ENCODE results near the gene RELCH. TPM values are rescaled to one million over a fixed set of nuclear protein-coding genes. Genes with fewer than 3 reads are reported as not detected.

The RELCH gene
- polyA plus RNA-seq, 2 of the 4 experiments (the other 2 are of a cell fraction), result 13.5 to 17.5 TPM

- no peak for DNase-seq (ENCODE audit: low read depth in 1 of 2, low spot score in 1 of 2)
- Histone ChIP-seq H3K27ac (no peak overlapping the region), H3K4me2 (no peak overlapping the region), H3K4me3 (no peak overlapping the region), H3K9me3 (no peaks in the 10 kb centered on the region), H3K4me1 (no peaks in the 10 kb centered on the region)
- ChIA-PET POLR2A (no interaction called here), CTCF (no interaction called here)
- ATAC-seq, result no peak
- no peak for FAIRE-seq
- no peak for TF ChIP-seq ESRRA (IDR thresholded peaks at IDR 0.05; ENCODE audit: borderline replicate concordance, low read length)
- TF ChIP-seq FOXS1 (CRISPR knock-in tag; IDR thresholded peaks at IDR 0.05), result no peak
- TF ChIP-seq TP53 (CRISPR knock-in tag; IDR thresholded peaks at IDR 0.05), result no peak
- no peak for TF ChIP-seq CBX8 (IDR thresholded peaks at IDR 0.05)
- no peak for TF ChIP-seq CHD2 (IDR thresholded peaks at IDR 0.05; ENCODE audit: low read length, partially characterized antibody)
- no peak for TF ChIP-seq FOSL2 (IDR thresholded peaks at IDR 0.05)
- no peak for TF ChIP-seq FOSL2 (CRISPR knock-in tag; IDR thresholded peaks at IDR 0.05)
- no peak for TF ChIP-seq KDM1A (IDR thresholded peaks at IDR 0.05; ENCODE audit: low read depth)
- TF ChIP-seq REST (IDR thresholded peaks at IDR 0.05), result no peak
- no peak for TF ChIP-seq RFX5 (IDR thresholded peaks at IDR 0.05)
- TF ChIP-seq E2F6 (IDR thresholded peaks at IDR 0.05; ENCODE audit: borderline replicate concordance, low read depth), result no peak
- TF ChIP-seq PBX3 (IDR thresholded peaks at IDR 0.05), result no peak
- no peak for TF ChIP-seq ZFP36 (IDR thresholded peaks at IDR 0.05; ENCODE audit: borderline replicate concordance, partially characterized antibody)
- TF ChIP-seq MAFK (IDR thresholded peaks at IDR 0.05; ENCODE audit: partially characterized antibody), result no peak
- no peak for TF ChIP-seq EHF (CRISPR knock-in tag; IDR thresholded peaks at IDR 0.05)
- TF ChIP-seq MAZ (IDR thresholded peaks at IDR 0.05; ENCODE audit: borderline replicate concordance, low read depth, low read length), result no peak
- no peak for TF ChIP-seq ZSCAN20 (CRISPR knock-in tag; IDR thresholded peaks at IDR 0.05)
- no peak for TF ChIP-seq HOXA7 (CRISPR knock-in tag; IDR thresholded peaks at IDR 0.05)
- no peak for TF ChIP-seq ZC3H11A (IDR thresholded peaks at IDR 0.05)
- no peak for TF ChIP-seq NFE2L2 (conservative IDR thresholded peaks at IDR 0.05; ENCODE audit: low read length)
Measured at GRCh38 chr18:62294073-62294472, 107.0 kb downstream of the RELCH start.

- DNase-seq (ENCODE audit: low read depth in 1 of 2, low spot score in 1 of 2) (no peak), FAIRE-seq (no peak), ATAC-seq (no peak)
- 93% methylated on average over 3 of the region's 3 CpGs for whole genome bisulfite sequencing (ENCODE audit: missing lambda C conversion rate)
- no peaks in the 10 kb centered on the region for H3K9me3 ChIP-seq
- H3K4me2 ChIP-seq, result no peak overlapping the region
- CTCF ChIA-PET, result interaction anchor here (1.4 kb wide), 1 partner anchor 11 kb away, joined by 3 read pairs; no protein-coding TSS in a partner anchor
- H3K4me1 ChIP-seq, result no peaks in the 10 kb centered on the region
- TF ChIP-seq CHD4 (IDR thresholded peaks at IDR 0.05; ENCODE audit: borderline replicate concordance) (no peak), KDM1A (IDR thresholded peaks at IDR 0.05; ENCODE audit: low read depth) (no peak), FOSL2 (IDR thresholded peaks at IDR 0.05) (no peak), FOSL2 (CRISPR knock-in tag; IDR thresholded peaks at IDR 0.05) (no peak), SMC3 (IDR thresholded peaks at IDR 0.05) (no peak), CEBPB (IDR thresholded peaks at IDR 0.05) (no peak), FOSB (CRISPR knock-in tag; IDR thresholded peaks at IDR 0.05) (no peak), POLR2AphosphoS2 (conservative IDR thresholded peaks at IDR 0.05; ENCODE audit: low read length) (no peak)
- H3K27ac ChIP-seq, result no peak overlapping the region
- no peak overlapping the region for H3K4me3 ChIP-seq
- POLR2A ChIA-PET, result no interaction called here
Measured at GRCh38 chr18:62300359-62300963, 113.4 kb downstream of the RELCH start.

Data from A549 (cell line).